Right atrium auricular region (tissue), 2 donors: Measurements from ENCODE around the gene NKAIN4. TPM values are rescaled to one million over a fixed set of nuclear protein-coding genes. Genes with fewer than 3 reads are reported as not detected.

Experiments used
- DNase-seq: peaks from one replicate; pipeline ENCODE4 v3.0.0-alpha.2; 2019; ENCODE audit warnings: low spot score
- H3K27ac ChIP-seq, 2 donors: fragments of 200-600 bp; sonication (generic); 1 replicate in 1 of 2; 2 replicates in 1 of 2; pipeline ENCODE4 v1.5.1; 2016 to 2019
- H3K27me3 ChIP-seq, 2 donors: fragments of 200-600 bp; sonication (generic); one replicate each; pipeline versions ENCODE4 v1.5.1 to v1.6.0; 2017 to 2019
- H3K36me3 ChIP-seq: fragments of 200-600 bp; sonication (generic); one replicate; pipeline ENCODE4 v1.5.1; 2016
- H3K4me1 ChIP-seq, 2 donors: fragments of 200-600 bp; sonication (generic); one replicate each; pipeline versions ENCODE4 v1.5.1 to v1.6.0; 2017 to 2019
- H3K4me3 ChIP-seq, 2 donors: fragments of 200-600 bp; sonication (generic); 1 replicate in 1 of 2; 2 replicates in 1 of 2; pipeline ENCODE4 v1.5.1; 2017 to 2019; ENCODE audit warnings: mild to moderate bottlenecking in 1 of 2, moderate library complexity in 1 of 2
- H3K9me3 ChIP-seq, 2 donors: fragments of 200-600 bp; sonication (generic); one replicate each; pipeline ENCODE4 v1.5.1; 2019
- total RNA-seq, 2 donors: library from RNA; depleted of rRNA; stranded (reverse); fragments of >200 nt; gene quantifications; one replicate each; pipeline ENCODE4 v1.1.0, GENCODE V29; 2016
- TF ChIP-seq, protein P1 (sequence below), 2 donors: fragments of 200-600 bp; sonication (generic); IDR thresholded peaks; one replicate each; pipeline ENCODE4 v1.5.1; 2019; ENCODE audit warnings: antibody characterized with exemption in 2 of 2

NKAIN4 gene
- total RNA-seq, 2 donors from 2014 or later, result not detected

DNA sequence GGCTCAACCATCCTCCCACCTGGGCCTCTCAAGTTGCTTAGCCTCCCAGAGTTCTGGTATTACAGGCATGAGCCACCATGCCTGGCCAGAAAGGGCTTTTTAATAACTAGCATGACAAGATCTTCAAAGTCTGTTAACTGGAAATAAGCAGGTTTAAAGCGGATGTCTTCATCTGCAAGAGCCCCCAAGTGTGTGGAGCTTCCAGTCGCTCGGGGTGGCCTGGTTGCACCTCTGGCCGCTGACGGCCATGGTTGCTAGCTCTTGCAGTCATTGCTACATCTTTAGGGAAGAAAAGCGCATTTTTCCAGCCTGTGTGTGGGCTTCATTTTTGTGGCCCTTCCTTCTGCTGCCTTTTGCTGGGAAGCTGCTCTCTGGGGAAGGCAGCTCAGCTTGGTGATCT, 26.1 kb upstream of the NKAIN4 start:
- H3K27me3 ChIP-seq, result no peaks in the 10 kb centered on the region
- peaks cover 78% of the 10 kb centered on the region for H3K36me3 ChIP-seq
- DNase-seq, result no peak
- TF ChIP-seq, protein P1, sequence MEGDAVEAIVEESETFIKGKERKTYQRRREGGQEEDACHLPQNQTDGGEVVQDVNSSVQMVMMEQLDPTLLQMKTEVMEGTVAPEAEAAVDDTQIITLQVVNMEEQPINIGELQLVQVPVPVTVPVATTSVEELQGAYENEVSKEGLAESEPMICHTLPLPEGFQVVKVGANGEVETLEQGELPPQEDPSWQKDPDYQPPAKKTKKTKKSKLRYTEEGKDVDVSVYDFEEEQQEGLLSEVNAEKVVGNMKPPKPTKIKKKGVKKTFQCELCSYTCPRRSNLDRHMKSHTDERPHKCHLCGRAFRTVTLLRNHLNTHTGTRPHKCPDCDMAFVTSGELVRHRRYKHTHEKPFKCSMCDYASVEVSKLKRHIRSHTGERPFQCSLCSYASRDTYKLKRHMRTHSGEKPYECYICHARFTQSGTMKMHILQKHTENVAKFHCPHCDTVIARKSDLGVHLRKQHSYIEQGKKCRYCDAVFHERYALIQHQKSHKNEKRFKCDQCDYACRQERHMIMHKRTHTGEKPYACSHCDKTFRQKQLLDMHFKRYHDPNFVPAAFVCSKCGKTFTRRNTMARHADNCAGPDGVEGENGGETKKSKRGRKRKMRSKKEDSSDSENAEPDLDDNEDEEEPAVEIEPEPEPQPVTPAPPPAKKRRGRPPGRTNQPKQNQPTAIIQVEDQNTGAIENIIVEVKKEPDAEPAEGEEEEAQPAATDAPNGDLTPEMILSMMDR (IDR thresholded peaks at IDR 0.05), result no peak
- no peaks in the 10 kb centered on the region for H3K9me3 ChIP-seq
- no peak overlapping the region for H3K4me3 ChIP-seq
- no peaks in the 10 kb centered on the region for H3K4me1 ChIP-seq
- no peak overlapping the region for H3K27ac ChIP-seq

DNA sequence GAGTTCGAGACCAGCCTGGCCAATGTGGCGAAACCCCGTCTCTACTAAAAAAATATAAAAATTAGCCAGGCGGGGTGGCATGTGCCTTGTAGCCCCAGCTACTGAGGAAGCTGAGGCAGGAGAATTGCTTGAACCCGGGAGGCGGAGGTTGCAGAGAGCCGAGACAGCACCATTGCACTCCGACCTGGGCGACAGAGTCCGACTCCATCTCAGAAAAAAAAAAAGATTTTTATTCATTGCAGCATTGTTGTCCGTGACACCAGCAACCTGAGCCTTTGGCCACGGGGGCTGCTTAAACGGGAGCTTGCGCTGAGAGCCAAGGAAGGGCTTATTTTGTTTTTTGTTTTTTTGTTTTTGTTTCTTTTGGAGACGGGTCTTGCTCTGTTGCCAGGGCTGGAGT, 25.7 kb upstream of the NKAIN4 start:
- no peak overlapping the region for H3K4me3 ChIP-seq
- H3K27ac ChIP-seq, result no peak overlapping the region
- H3K27me3 ChIP-seq, result no peaks in the 10 kb centered on the region
- peaks cover 74% of the 10 kb centered on the region for H3K36me3 ChIP-seq
- DNase-seq, result no peak
- H3K9me3 ChIP-seq, result no peaks in the 10 kb centered on the region
- H3K4me1 ChIP-seq, result no peaks in the 10 kb centered on the region
- TF ChIP-seq, protein P1 (IDR thresholded peaks at IDR 0.05), result no peak

DNA sequence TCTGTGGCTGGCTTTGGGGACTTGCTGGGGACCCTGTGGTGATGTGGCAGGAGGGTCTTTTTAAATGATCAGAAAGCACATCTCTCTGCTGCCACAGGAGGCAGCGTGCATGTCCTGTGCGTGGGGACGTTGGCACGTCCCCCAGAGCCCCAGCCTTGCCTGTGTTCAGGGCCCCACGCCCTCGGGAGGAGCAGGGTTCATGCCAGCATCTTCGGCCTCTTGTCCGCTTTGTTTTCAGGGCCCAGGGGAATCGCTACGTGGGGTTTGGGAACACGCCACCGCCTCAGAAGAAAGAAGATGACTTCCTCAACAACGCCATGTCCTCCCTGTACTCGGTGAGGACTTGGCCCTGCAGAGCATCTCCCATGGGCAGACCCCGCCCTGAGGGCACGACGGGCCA, 24.4 kb upstream of the NKAIN4 start:
- no peak for DNase-seq

DNA sequence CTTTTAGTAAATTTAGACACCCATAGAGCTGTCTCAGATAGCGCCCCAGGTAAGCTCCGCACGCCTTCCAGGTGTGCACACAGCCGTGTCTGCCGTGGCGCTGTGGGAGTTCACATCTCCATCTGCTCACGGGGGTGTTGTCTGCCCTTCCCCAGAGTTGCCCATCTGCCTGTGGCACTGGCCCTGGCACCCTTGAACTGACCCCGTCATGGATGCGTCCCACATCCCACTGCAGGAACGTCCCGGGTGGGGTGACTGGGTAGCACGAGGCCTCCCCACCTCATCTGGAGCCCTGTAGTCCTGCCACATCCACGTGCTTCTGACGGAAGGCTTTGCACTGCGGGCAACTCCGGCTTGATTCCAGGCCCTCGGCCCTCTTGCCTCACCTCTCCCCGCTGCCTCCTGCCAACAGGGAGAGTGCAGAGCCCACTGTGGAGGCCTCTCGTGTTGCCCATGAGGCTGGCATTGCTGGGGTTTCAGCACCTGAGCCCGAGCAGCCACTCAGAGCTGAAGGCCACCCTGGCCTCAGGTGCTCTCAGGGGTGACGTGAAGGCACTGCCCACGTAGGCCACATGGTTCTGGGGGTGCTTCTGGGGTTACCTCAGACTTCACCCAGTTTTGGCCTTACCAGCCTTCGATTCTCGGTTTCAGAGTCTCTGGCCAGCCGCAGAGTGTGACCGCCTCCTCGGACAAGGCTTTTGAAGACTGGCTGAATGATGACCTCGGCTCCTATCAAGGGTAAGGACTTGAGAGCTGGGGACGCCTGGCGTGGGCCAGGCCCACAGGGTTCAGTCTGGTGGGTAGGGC, 23.4 kb upstream of the NKAIN4 start:
- peaks cover 63% of the 10 kb centered on the region for H3K36me3 ChIP-seq
- no peaks in the 10 kb centered on the region for H3K27me3 ChIP-seq
- H3K9me3 ChIP-seq, result no peaks in the 10 kb centered on the region
- H3K4me3 ChIP-seq, result no peak overlapping the region
- no peak overlapping the region for H3K27ac ChIP-seq
- peaks cover 0 to 16% of the 10 kb centered on the region in 2 donors for H3K4me1 ChIP-seq
- no peak for DNase-seq
- TF ChIP-seq, protein P1 (IDR thresholded peaks at IDR 0.05), result no peak

More for the DNA sequence above, 24.4 kb upstream of the NKAIN4 start:
- TF ChIP-seq, protein P1 (IDR thresholded peaks at IDR 0.05), result no peak
- no peak overlapping the region for H3K4me3 ChIP-seq
- peaks cover 73% of the 10 kb centered on the region for H3K36me3 ChIP-seq
- H3K27me3 ChIP-seq, result no peaks in the 10 kb centered on the region
- H3K9me3 ChIP-seq, result no peaks in the 10 kb centered on the region
- peaks cover 0 to 11% of the 10 kb centered on the region in 2 donors for H3K4me1 ChIP-seq
- H3K27ac ChIP-seq, result no peak overlapping the region

DNA sequence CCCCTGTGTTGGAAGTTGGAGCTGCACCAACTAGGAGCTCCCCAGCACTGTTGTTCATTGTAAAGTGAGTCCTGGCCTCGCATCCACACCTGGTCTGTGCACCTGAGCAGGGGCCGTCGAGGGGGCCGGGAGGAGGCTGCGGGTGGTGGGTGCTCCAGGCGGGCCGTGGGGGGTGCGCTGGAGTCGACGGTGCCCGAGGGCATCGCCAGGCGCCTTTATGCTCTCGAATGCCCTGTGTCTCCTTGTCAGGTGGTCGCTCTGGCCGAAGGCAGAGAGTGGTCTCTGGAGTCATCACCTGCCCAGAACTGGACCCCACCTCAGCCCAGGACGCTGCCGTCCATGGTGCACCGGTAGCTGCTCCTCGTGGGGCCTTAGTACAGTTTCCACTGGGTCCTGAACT, 22.7 kb upstream of the NKAIN4 start:
- Histone ChIP-seq H3K27me3 (no peaks in the 10 kb centered on the region), H3K27ac (no peak overlapping the region), H3K36me3 (peaks cover 57% of the 10 kb centered on the region), H3K9me3 (no peaks in the 10 kb centered on the region), H3K4me3 (no peak overlapping the region), H3K4me1 (peaks cover 0 to 18% of the 10 kb centered on the region in 2 donors)
- DNase-seq, result no peak
- TF ChIP-seq, protein P1 (IDR thresholded peaks at IDR 0.05), result no peak
